Measurements from ENCODE around the gene TLCD4. TPM values are rescaled to one million over a fixed set of nuclear protein-coding genes. Genes with fewer than 3 reads are reported as not detected.

Gene TLCD4
- total and polyA plus RNA-seq, 10 of the 15 experiments (the other 5 are each of a cell fraction or from before 2014, with no cell fraction given), result under 0.01 to 0.10 (median 0.04) TPM; not detected in 5

GRCh38 chr1:95072532-95073419, 44.4 kb upstream of the TLCD4 start, which contains the start of gene ALG14:
ALG14 (minus strand) TSS chr1:95072951; CDS start chr1:95072898, 53 bp downstream.
- in situ Hi-C loops (cut with MboI), result no loop called here
- Histone ChIP-seq H3K4me2 (ENCODE audit: control insufficient read depth, insufficient read depth) (peak within 1 kb of the TSS; percentile 92), H2AFZ (ENCODE audit: control insufficient read depth, low read depth, low read length) (peak within 1 kb of the TSS; percentile 100), H3K27me3 (replicated peaks in 1 of 2; ENCODE audit: control insufficient read depth in 2 of 2, insufficient read depth in 2 of 2, low read length in 1 of 2) (no peaks in the 10 kb centered on the region), H4K20me1 (ENCODE audit: control insufficient read depth, insufficient read depth) (no peaks in the 10 kb centered on the region), H3K4me3 (peak within 1 kb of the TSS; percentile 76), H3K79me2 (ENCODE audit: control insufficient read depth, insufficient read depth, low read length) (no peaks in the 10 kb centered on the region), H3K9me3 (replicated peaks; ENCODE audit: control insufficient read depth, insufficient read depth, low read length) (no peaks in the 10 kb centered on the region), H3K27ac (ENCODE audit: control insufficient read depth, insufficient read depth) (peak within 1 kb of the TSS; percentile 94), H3K36me3 (ENCODE audit: control insufficient read depth in 2 of 2, insufficient read depth in 2 of 2, low read length in 1 of 2) (no peaks in the 10 kb centered on the region), H3K9ac (ENCODE audit: control insufficient read depth, insufficient read depth, low read length) (peak within 1 kb of the TSS; percentile 83), H3K4me1 (ENCODE audit: control insufficient read depth, insufficient read depth, low read length) (no peaks in the 10 kb centered on the region)
- peak; percentile 99 for ATAC-seq
- no TSS peak for BruUV-seq (replicated peaks)
- FAIRE-seq, result peak; percentile 85
- ChIA-PET CTCF (interaction anchor here (0.9 to 4.3 kb wide), 7 partner anchors 9 to 163 kb away, joined by 3 to 44 read pairs (median 5); partner anchors contain the start of gene RWDD3), RAD21 (ENCODE audit: unreplicated experiment) (interaction anchor here (1.0 to 1.6 kb wide), 5 partner anchors 12 to 219 kb away, joined by 3 to 21 read pairs (median 4); partner anchors contain the start of gene RWDD3), SMC1A (ENCODE audit: uncharacterized antibody, unreplicated experiment) (interaction anchor here (0.6 to 1.5 kb wide), 6 partner anchors 9 to 219 kb away, joined by 3 to 7 read pairs (median 4); partner anchors contain the start of gene RWDD3), POLR2A (interaction anchor here (0.8 to 1.5 kb wide), 3 partner anchors 9 to 161 kb away, joined by 3 to 6 read pairs (median 4); partner anchors contain the start of gene RWDD3)
- 1% methylated on average over 53 of the region's 53 CpGs for WGBS (ENCODE audit: insufficient coverage, insufficient replicate concordance, low lambda C conversion rate, missing lambda C conversion rate)
- intact Hi-C loops (cut with micrococcal nuclease; ENCODE audit: unreplicated experiment), result no loop called here
- peak; percentile 91 for DNase-seq (ENCODE audit: low read depth, low spot score)
- TF ChIP-seq SUPT20H (IDR thresholded peaks at IDR 0.05; ENCODE audit: borderline replicate concordance, control insufficient read depth, low read depth, low read length) (no peak), TAF1 (IDR thresholded peaks at IDR 0.05; ENCODE audit: borderline replicate concordance, low read depth, low read length) (no peak), SMARCA5 (IDR thresholded peaks at IDR 0.05) (no peak), RAD51 (IDR thresholded peaks at IDR 0.05) (no peak), NRF1 (conservative IDR thresholded peaks at IDR 0.05; ENCODE audit: low read depth, low read length) (peak; percentile 34; the same call in 1 of the 2 replicates), ASH2L (IDR thresholded peaks at IDR 0.05; ENCODE audit: borderline replicate concordance, low read depth) (peak; percentile 82; the same call in 1 of the 2 replicates), IKZF2 (IDR thresholded peaks at IDR 0.05) (peak; percentile 27 to 38; a peak in 2 of 4 replicates), MXI1 (IDR thresholded peaks at IDR 0.05; ENCODE audit: low read depth, low read length) (0 out of 2 replicates have a peak, but pooled peaks have one; percentile 13), SMAD1 (IDR thresholded peaks at IDR 0.05; ENCODE audit: low read depth, partially characterized antibody) (no peak), ZSCAN29 (IDR thresholded peaks at IDR 0.05) (no peak), STAT3 (IDR thresholded peaks at IDR 0.05; ENCODE audit: low read depth, low read length) (no peak), SMAD5 (IDR thresholded peaks at IDR 0.05; ENCODE audit: low read depth) (no peak; the same call in 1 of the 2 replicates), YBX1 (IDR thresholded peaks at IDR 0.05) (no peak), EP300 (IDR thresholded peaks at IDR 0.05; ENCODE audit: borderline replicate concordance in 1 of 2, control insufficient read depth in 1 of 2, low read depth in 2 of 2, low read length in 2 of 2) (no peak), CEBPB (IDR thresholded peaks at IDR 0.05; ENCODE audit: borderline replicate concordance in 1 of 2, low read depth in 2 of 2, low read length in 2 of 2) (no peak)
- TF ChIP-seq, protein P1, sequence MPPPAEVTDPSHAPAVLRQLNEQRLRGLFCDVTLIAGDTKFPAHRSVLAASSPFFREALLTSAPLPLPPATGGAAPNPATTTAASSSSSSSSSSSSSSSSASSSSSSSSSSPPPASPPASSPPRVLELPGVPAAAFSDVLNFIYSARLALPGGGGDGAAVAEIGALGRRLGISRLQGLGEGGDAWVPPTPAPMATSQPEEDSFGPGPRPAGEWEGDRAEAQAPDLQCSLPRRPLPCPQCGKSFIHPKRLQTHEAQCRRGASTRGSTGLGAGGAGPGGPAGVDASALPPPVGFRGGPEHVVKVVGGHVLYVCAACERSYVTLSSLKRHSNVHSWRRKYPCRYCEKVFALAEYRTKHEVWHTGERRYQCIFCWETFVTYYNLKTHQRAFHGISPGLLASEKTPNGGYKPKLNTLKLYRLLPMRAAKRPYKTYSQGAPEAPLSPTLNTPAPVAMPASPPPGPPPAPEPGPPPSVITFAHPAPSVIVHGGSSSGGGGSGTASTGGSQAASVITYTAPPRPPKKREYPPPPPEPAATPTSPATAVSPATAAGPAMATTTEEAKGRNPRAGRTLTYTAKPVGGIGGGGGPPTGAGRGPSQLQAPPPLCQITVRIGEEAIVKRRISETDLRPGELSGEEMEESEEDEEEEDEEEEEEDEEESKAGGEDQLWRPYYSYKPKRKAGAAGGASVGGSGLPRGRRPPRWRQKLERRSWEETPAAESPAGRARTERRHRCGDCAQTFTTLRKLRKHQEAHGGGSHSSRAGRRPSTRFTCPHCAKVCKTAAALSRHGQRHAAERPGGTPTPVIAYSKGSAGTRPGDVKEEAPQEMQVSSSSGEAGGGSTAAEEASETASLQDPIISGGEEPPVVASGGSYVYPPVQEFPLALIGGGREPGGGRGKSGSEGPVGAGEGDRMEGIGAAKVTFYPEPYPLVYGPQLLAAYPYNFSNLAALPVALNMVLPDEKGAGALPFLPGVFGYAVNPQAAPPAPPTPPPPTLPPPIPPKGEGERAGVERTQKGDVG (CRISPR knock-in tag; IDR thresholded peaks at IDR 0.05), result no peak

Measured in GM12878 (cell line).